Measurements from ENCODE around the gene DMRTA2. TPM values are rescaled to one million over a fixed set of nuclear protein-coding genes. Genes with fewer than 3 reads are reported as not detected.

Gene DMRTA2
- total RNA-seq, 6 experiments from 2014 or later: 0.05 to 0.08 TPM; not detected in 4

GRCh38 chr1:50416553-50417453 is 6.4 kb downstream of the DMRTA2 start:
- Mint-ChIP-seq H3K27me3 (ENCODE audit: insufficient read depth) (peaks cover 69% of the 10 kb centered on the region), H3K27ac (no peak overlapping the region), H3K4me1 (ENCODE audit: low read depth) (peaks cover 15% of the 10 kb centered on the region), H3K9me3 (peaks cover 3% of the 10 kb centered on the region; the same call in 1 of the 2 replicates), H3K4me3 (no peak overlapping the region), H3K36me3 (ENCODE audit: low read depth) (no peaks in the 10 kb centered on the region; the same call in 1 of the 2 replicates)
- no peak for TF ChIP-seq CTCF (IDR thresholded peaks at IDR 0.05)
- no peak for DNase-seq

- H3K36me3 Mint-ChIP-seq (ENCODE audit: low read depth): no peaks in the 10 kb centered on the region; the same call in 1 of the 2 replicates
- peaks cover 11% of the 10 kb centered on the region for H3K4me1 Mint-ChIP-seq (ENCODE audit: low read depth)
- peaks cover 64% of the 10 kb centered on the region for H3K27me3 Mint-ChIP-seq (ENCODE audit: insufficient read depth)
- DNase-seq: no peak
- no peak for TF ChIP-seq CTCF (IDR thresholded peaks at IDR 0.05)
- H3K27ac Mint-ChIP-seq: no peak overlapping the region
- H3K4me3 Mint-ChIP-seq: no peak overlapping the region
- no peaks in the 10 kb centered on the region; the same call in 1 of the 2 replicates for H3K9me3 Mint-ChIP-seq
Measured at GRCh38 chr1:50416150-50416527, 7.1 kb downstream of the DMRTA2 start.

DNA sequence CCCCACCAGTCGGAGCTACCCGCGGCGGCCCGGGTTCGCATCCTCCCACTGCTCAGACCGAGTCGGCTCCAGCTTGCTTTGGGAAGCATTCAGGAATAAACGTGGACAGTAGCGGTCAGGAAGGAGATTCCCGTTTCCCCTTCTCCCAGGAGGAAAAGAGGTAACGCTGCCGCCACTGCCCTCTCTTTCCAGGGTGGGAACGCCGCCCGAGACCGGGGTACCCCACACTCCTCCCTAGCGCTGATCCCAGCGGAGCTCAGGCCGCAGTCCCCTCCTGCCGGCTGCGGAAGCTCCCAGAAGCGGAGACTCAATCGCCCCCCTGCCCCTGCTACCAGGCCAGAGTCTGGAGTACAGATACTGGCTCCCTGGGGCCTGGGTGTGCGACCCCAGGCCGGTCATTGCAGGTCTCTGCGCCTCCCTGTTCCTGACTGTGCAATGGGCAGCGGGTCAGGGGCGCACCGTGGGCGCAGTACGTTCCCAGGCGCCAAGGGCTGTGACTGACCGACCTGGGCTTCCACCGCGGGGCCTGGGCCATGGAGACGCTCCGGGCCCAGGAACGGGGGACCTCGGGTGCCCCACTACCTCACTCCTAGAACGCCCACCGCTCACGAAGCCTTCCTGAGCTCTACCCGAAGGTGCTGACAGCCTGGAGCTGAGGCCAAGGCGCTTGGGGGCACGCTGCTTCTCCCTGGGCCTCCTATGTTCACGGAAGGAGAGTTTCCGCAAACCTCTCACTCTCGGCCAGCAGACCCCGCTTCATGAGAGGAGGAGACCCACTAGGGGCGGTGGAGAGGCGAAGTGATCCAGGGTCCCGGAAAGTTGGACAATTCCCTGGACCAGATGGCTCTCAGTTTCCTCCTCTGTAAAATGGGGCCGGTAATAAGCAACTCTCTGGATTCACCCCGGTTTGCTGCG is 7.8 kb downstream of the DMRTA2 start:
- H3K9me3 Mint-ChIP-seq: no peaks in the 10 kb centered on the region; the same call in 1 of the 2 replicates
- peaks cover 10% of the 10 kb centered on the region for H3K4me1 Mint-ChIP-seq (ENCODE audit: low read depth)
- H3K27me3 Mint-ChIP-seq (ENCODE audit: insufficient read depth): peaks cover 62% of the 10 kb centered on the region
- H3K27ac Mint-ChIP-seq: no peak overlapping the region
- no peak overlapping the region for H3K4me3 Mint-ChIP-seq
- DNase-seq: no peak
- TF ChIP-seq CTCF (IDR thresholded peaks at IDR 0.05): no peak
- H3K36me3 Mint-ChIP-seq (ENCODE audit: low read depth): no peaks in the 10 kb centered on the region; the same call in 1 of the 2 replicates

GRCh38 chr1:50414853-50415234 is 8.4 kb downstream of the DMRTA2 start:
- no peak for TF ChIP-seq CTCF (IDR thresholded peaks at IDR 0.05)
- peaks cover 62% of the 10 kb centered on the region for H3K27me3 Mint-ChIP-seq (ENCODE audit: insufficient read depth)
- no peaks in the 10 kb centered on the region; the same call in 1 of the 2 replicates for H3K36me3 Mint-ChIP-seq (ENCODE audit: low read depth)
- no peak overlapping the region for H3K4me3 Mint-ChIP-seq
- no peak for DNase-seq
- H3K4me1 Mint-ChIP-seq (ENCODE audit: low read depth): peaks cover 3% of the 10 kb centered on the region
- H3K9me3 Mint-ChIP-seq: no peaks in the 10 kb centered on the region; the same call in 1 of the 2 replicates
- no peak overlapping the region for H3K27ac Mint-ChIP-seq

DNA sequence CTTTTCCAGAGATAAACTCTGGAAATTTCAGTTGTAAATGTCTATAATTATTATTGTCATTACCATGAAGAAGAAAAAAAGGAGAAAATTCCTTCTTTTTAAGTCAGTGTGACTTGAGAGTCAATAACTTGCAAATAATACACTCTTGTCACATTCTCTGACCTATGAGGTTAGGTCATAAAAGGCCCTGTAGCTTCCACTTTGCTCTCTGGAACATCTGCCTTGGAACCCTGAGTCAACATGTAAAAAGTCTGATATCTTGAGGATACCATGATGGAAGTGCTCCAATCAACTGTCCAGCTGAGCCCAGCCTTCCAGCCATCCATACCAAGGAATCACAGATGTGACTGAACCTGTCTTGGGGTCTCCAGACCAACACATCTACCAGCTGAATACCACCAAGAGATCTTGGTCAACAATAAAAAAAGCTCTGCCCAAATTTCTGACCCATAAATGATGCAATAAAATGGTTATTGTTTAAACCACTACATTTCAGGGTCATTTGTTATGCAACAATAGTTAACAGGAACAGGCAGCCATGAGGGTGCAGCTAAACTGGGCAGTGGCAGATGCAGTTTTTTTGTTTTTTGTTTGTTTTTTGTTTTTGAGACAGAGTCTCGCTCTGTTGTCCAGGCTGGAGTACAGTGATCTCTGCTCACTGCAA is 10.3 kb downstream of the DMRTA2 start:
- no peak for TF ChIP-seq CTCF (IDR thresholded peaks at IDR 0.05)
- Mint-ChIP-seq H3K27ac (no peak overlapping the region), H3K4me3 (no peak overlapping the region), H3K9me3 (no peaks in the 10 kb centered on the region; the same call in 1 of the 2 replicates), H3K36me3 (ENCODE audit: low read depth) (no peaks in the 10 kb centered on the region; the same call in 1 of the 2 replicates), H3K4me1 (ENCODE audit: low read depth) (no peaks in the 10 kb centered on the region), H3K27me3 (ENCODE audit: insufficient read depth) (peaks cover 51% of the 10 kb centered on the region)
- DNase-seq: no peak

Data from HFFc6 (cell line).